Transverse colon (tissue), 4 donors: ENCODE data around the gene CHST1. TPM values are rescaled to one million over a fixed set of nuclear protein-coding genes. Genes with fewer than 3 reads are reported as not detected.

ENCODE experiments used
- DNase-seq: peaks from one replicate; pipeline ENCODE4 v3.0.0-alpha.2; 2019
- H3K27ac ChIP-seq, 4 donors: fragments of 200-600 bp; sonication (generic); 2 replicates each; pipeline ENCODE4 v1.5.1; 2016 to 2018; ENCODE audit warnings: inconsistent platforms in 4 of 4
- H3K27me3 ChIP-seq: fragments of 200-600 bp; sonication (generic); 2 replicates; pipeline ENCODE4 v1.5.1; 2017; ENCODE audit warnings: inconsistent platforms
- H3K36me3 ChIP-seq, 4 donors: fragments of 200-600 bp; sonication (generic); 2 replicates each; pipeline ENCODE4 v1.5.1; 2017 to 2019; ENCODE audit warnings: inconsistent platforms in 4 of 4
- H3K4me1 ChIP-seq, 4 donors: fragments of 200-600 bp; sonication (generic); 2 replicates each; pipeline ENCODE4 v1.5.1; 2017 to 2020; ENCODE audit warnings: inconsistent platforms in 4 of 4
- H3K4me3 ChIP-seq, 4 donors: fragments of 200-600 bp; sonication (generic); 1 replicate in 1 of 4; 2 replicates in 3 of 4; pipeline versions ENCODE4 v1.5.1 to v1.6.1; 2017 to 2019; ENCODE audit warnings: inconsistent platforms in 4 of 4
- H3K9me3 ChIP-seq, 2 donors: fragments of 200-600 bp; sonication (generic); 2 replicates each; pipeline ENCODE4 v1.5.1; 2017 to 2019; ENCODE audit warnings: inconsistent platforms in 2 of 2
- EP300 ChIP-seq: sonication (generic); formaldehyde crosslinking; IDR thresholded peaks from one replicate; pipeline ENCODE4 v1.6.1; 2017; ENCODE audit warnings: antibody characterized with exemption, low read depth
- POLR2A ChIP-seq: fragments of 450-650 bp; IDR thresholded peaks from one replicate; pipeline ENCODE4 v1.6.1; 2016; ENCODE audit warnings: antibody characterized with exemption, mild to moderate bottlenecking, moderate library complexity
- POLR2AphosphoS5 ChIP-seq, 3 donors: sonication (generic); formaldehyde crosslinking; IDR thresholded peaks; one replicate each; pipeline ENCODE4 v1.6.1; 2016; ENCODE audit warnings: antibody characterized with exemption in 3 of 3
- WGBS, 2 donors: methylation state at CpG; one replicate each; pipeline ENCODE4 v1.1.5; 2018; ENCODE audit warnings: low coverage in 1 of 2; 5-methylcytosine and 5-hydroxymethylcytosine counted together
- in situ Hi-C, 4 donors: fragments of 200-750 bp; cut with MboI; loops; one replicate each; pipeline versions ENCODE4 v1.15.0 to v1.15.1; 2017; ENCODE audit warnings: low sequenced_read_pairs in 3 of 4, low pct_ligation_motif_present in 1 of 4, low pct_unique_long_range_greater_than_20kb in 1 of 4
- intact Hi-C: fragments of 100-400 bp; cut with DNase I; formaldehyde crosslinking; loops from one replicate; pipeline ENCODE4 v1.15.1; 2023; ENCODE audit warnings: low total_unique reads
- total RNA-seq, 4 donors: library from RNA; depleted of rRNA; stranded (reverse); fragments of >200 nt; gene quantifications; one replicate each; pipeline ENCODE4 v1.1.0, GENCODE V29; 2016
- TF ChIP-seq, protein P1 (sequence below), 5 experiments: fragments of 200-600 bp in 3 of 5; fragments of 450-650 bp in 2 of 5; sonication (generic) in 3 of 5; IDR thresholded peaks; 1 replicate in 2 of 5; 2 replicates in 3 of 5; pipeline ENCODE4 v1.5.1; 2016 to 2017; ENCODE audit warnings: antibody characterized with exemption in 5 of 5, inconsistent platforms in 3 of 5, mild to moderate bottlenecking in 2 of 5, moderate library complexity in 1 of 5

The CHST1 gene
- total RNA-seq, 4 donors from 2014 or later, result 0.27 to 1.9 (median 0.76) TPM

DNA sequence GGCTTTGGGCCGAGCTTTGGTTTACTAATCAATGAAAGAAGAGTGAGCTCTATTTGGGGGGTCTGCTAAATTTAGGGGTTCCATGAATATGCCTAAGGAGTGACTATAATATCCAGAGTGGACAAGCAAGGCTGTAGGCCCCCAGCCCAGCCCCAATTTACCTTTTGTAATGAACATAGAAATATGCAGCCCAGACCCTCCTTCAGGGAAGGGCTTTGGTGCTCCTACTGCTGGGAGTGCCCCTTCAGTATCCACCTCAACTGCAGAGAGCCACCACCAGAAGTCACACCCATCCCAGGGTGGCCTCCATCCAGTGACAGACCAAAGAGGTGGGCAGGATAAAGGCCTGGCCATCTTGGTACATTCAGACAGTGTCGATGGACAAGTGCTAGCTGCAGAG lies 43.1 kb downstream of the CHST1 start:
- Histone ChIP-seq H3K27me3 (no peaks in the 10 kb centered on the region), H3K4me1 (no peaks in the 10 kb centered on the region), H3K9me3 (no peaks in the 10 kb centered on the region), H3K4me3 (no peak overlapping the region), H3K27ac (no peak overlapping the region), H3K36me3 (no peaks in the 10 kb centered on the region)
- no peak for DNase-seq
- 91% methylated on average over 2 of the region's 2 CpGs; no CpG with 5 or more reads in 1 of the 2 donors for WGBS, 2 donors
- TF ChIP-seq EP300 (no peak), POLR2A (no peak), POLR2AphosphoS5 (IDR thresholded peaks at IDR 0.05) (no peak)
- TF ChIP-seq, protein P1, sequence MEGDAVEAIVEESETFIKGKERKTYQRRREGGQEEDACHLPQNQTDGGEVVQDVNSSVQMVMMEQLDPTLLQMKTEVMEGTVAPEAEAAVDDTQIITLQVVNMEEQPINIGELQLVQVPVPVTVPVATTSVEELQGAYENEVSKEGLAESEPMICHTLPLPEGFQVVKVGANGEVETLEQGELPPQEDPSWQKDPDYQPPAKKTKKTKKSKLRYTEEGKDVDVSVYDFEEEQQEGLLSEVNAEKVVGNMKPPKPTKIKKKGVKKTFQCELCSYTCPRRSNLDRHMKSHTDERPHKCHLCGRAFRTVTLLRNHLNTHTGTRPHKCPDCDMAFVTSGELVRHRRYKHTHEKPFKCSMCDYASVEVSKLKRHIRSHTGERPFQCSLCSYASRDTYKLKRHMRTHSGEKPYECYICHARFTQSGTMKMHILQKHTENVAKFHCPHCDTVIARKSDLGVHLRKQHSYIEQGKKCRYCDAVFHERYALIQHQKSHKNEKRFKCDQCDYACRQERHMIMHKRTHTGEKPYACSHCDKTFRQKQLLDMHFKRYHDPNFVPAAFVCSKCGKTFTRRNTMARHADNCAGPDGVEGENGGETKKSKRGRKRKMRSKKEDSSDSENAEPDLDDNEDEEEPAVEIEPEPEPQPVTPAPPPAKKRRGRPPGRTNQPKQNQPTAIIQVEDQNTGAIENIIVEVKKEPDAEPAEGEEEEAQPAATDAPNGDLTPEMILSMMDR (IDR thresholded peaks at IDR 0.05), result no peak
- intact Hi-C loops, result no loop called here
- in situ Hi-C loops, result no loop called here

DNA sequence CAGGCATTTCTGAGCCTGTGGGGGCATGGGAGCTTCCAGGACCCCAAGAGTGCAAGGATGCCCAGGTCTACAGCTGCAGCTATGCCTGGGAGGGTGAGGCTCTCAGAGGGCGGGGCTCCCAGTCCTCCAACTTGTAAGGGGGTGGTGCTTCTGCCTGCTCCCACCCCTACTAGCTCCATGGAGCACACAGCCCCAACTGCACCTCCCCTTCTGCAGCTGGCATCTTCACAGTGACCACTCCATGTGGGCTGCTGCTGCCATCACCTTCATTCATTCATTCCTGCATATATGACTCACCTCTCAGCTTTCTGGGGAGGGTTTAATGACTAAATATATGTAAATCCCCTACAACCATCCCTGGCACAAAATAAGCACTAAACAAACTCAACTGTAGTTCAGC lies 43.8 kb downstream of the CHST1 start:
- TF ChIP-seq EP300, result no peak
- TF ChIP-seq, protein P1 (IDR thresholded peaks at IDR 0.05), result no peak
- TF ChIP-seq POLR2AphosphoS5 (IDR thresholded peaks at IDR 0.05), result no peak
- no peak for TF ChIP-seq POLR2A
- WGBS, 2 donors, result 75% methylated on average over 1 of the region's 1 CpG; no CpG with 5 or more reads in 1 of the 2 donors
- in situ Hi-C loops (no loop called here), intact Hi-C loops (no loop called here)
- H3K9me3 ChIP-seq, result no peaks in the 10 kb centered on the region
- no peaks in the 10 kb centered on the region for H3K4me1 ChIP-seq
- no peaks in the 10 kb centered on the region for H3K27me3 ChIP-seq
- DNase-seq, result no peak
- no peaks in the 10 kb centered on the region for H3K36me3 ChIP-seq
- H3K27ac ChIP-seq, result no peak overlapping the region
- no peak overlapping the region for H3K4me3 ChIP-seq

DNA sequence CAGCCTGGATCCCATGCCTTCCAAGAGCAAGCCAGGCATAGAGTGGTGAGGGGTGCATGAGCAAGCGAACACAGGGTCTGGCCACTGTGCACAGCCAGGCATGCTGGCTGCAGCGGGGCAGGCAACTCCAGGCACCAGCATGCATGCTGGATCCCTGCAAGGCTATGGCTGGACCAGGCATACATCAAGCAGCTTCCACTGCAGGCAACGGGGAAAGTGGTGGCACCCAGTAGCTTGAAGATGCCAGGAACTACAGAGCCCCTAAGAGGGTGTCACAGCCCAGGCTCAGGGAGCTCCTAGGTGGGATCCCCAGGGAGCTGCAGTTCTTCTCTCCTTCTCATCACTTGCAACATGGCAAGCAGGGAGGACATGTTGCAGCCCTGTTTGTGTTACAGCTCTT lies 45.2 kb downstream of the CHST1 start:
- intact Hi-C loops (no loop called here), in situ Hi-C loops (no loop called here)
- Histone ChIP-seq H3K36me3 (no peaks in the 10 kb centered on the region), H3K4me3 (no peak overlapping the region), H3K27me3 (no peaks in the 10 kb centered on the region), H3K9me3 (no peaks in the 10 kb centered on the region), H3K4me1 (no peaks in the 10 kb centered on the region), H3K27ac (no peak overlapping the region)
- WGBS, 2 donors, result 79% methylated on average over 3 of the region's 3 CpGs; no CpG with 5 or more reads in 1 of the 2 donors
- TF ChIP-seq, protein P1 (IDR thresholded peaks at IDR 0.05), result no peak
- TF ChIP-seq EP300, result no peak
- TF ChIP-seq POLR2AphosphoS5 (IDR thresholded peaks at IDR 0.05), result no peak
- no peak for TF ChIP-seq POLR2A
- no peak for DNase-seq

DNA sequence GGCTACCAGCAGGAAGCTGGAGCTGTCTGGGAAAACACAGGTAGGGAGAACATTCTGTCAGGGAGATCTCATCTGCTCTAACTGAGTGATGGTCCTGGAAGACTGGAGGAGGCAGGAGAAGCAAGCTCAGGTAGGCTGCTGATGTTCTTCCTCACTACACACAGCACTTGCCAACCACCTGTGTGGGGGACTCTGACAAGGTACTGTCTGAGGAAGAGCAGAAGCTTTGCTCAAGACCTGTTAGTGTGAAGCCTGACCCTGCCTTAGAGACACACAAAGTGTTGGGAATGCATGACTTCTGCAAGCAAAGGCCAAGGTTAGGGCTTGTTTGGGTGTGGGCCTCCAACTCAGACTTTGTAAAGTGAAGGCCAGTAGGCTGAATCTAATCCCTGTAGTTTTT lies 46.5 kb downstream of the CHST1 start:
- DNase-seq, result no peak
- Histone ChIP-seq H3K36me3 (no peaks in the 10 kb centered on the region), H3K4me3 (no peak overlapping the region), H3K4me1 (no peaks in the 10 kb centered on the region), H3K27ac (no peak overlapping the region), H3K27me3 (no peaks in the 10 kb centered on the region), H3K9me3 (no peaks in the 10 kb centered on the region)
- in situ Hi-C loops (no loop called here), intact Hi-C loops (no loop called here)
- TF ChIP-seq POLR2AphosphoS5 (IDR thresholded peaks at IDR 0.05), result no peak
- no peak for TF ChIP-seq EP300
- TF ChIP-seq, protein P1 (IDR thresholded peaks at IDR 0.05), result no peak
- no peak for TF ChIP-seq POLR2A
